ENCODE results near the gene ESRRB.
"Not testable (repeated sequence)": the region's sequence is repeated elsewhere in the genome, so short reads cannot be mapped to it uniquely, and the experiment has no call there.

The ESRRB gene

DNA sequence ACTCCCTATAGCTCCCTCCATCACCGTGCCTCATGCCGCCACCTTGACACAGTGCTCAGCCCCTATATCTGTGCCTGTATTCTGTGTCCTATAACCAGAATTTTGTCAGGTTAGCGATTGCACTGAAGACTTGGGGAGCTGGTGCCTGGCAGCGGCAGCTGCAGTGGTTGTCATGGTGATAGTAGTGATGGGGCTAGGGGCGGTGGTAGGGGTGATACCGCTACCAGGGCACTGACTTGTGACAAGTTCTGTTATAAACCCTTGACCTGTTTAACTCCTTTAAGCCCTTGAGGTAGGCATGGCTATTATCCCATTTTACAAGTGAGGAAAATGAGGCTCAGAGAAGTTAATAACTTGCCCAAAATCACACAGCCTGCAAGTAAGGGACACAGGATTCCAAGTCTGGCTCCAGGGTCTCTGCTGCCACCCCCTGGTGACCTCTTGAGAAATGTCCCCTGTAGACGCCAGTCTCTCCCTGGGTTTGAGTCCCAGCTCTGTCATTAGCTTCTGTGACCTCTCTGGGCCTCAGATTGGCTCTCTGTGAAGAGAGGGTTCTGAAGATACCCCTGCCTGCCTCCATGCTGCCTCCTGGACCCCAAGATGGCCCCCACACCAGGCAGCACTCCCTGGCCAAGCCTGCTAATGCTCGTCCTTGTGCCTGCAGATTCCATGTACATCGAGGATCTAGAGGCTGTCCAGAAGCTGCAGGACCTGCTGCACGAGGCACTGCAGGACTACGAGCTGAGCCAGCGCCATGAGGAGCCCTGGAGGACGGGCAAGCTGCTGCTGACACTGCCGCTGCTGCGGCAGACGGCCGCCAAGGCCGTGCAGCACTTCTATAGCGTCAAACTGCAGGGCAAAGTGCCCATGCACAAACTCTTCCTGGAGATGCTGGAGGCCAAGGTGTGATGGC lies 121.9 kb downstream of the ESRRB start:
- no peak for DNase-seq (ENCODE audit: low read depth, low spot score)

DNA sequence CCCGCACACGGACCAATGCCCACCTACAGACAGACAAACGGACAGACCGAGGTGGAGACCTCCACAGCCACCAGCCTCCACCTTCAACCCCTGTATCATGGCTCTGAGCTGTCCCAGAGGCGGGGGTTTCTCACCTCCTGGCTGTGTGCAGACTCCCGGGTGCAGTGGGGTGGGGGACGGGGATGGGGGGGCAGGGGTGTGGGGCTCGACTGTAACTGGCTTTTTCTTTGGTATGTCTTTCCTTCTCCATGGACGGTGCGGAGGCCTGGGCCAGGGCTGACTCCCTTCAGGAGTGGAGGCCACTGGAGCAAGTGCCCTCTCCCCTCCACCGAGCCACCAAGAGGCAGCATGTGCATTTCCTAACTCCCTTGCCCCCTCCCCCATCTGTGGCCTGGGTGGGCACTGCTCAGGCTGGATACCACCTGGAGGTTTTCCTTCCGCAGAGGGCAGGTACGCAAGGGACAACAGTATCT lies 122.6 kb downstream of the ESRRB start:
- no peak for DNase-seq (ENCODE audit: low read depth, low spot score)

DNA sequence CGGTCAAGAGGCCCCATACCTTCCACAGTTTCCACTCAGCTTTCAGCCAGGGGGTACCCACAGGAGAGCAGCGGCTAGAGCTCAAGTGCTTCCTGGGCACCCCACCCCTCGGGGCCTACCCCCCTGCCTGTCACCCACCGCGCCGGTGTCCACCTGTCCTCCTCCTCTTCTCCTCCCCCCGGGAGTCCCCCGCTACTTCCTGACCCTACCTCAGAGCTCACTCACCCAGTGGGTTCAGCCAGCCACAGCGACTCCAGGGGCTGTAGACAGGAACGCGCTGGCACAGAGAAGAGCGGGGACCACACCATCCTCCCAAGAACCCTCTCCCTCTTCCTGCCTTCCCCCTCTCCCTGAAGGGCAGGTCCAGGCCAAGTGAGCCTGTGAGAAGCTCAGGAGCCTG lies 123.0 kb downstream of the ESRRB start:
- no peak for DNase-seq (ENCODE audit: low read depth, low spot score)

DNA sequence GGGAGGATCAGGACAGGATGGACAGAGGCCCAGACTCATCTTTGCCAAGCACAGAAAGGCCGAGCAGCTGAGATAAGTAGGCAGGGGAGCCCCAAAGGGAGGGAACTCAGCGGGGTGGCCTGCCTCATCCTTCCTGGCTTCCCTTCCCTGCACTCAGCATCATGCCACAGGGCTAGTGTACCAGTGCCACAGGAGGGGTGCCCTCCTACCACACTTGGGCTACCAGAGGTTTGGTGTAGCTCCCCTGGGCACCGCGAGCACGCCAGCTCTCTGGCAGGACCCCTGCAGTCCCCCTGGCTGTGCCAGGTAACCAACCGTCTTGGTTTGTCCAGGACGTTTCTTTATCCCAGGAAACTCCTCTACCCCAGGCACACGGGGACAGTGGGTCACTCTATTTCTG lies 123.5 kb downstream of the ESRRB start:
- no peak for DNase-seq (ENCODE audit: low read depth, low spot score)

DNA sequence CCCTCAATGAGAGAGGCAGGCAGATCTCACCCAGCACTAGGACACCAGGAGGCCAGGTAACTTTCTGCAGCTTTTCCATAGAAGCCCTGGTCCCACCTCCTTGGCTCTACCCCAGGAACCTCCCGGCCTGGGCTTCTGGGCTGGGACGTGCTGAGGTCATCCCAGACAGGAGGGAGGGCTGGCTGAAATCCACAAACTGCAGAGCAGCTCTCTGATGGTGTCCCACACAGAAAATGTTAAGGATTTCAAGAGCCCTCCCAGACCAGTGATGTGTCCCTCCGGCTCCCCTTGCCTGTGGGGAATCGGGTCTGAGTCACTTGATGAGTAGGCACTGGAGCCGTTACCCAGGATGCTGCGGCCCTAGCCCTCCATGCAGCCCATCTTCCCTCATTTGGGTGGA lies 124.1 kb downstream of the ESRRB start:
- DNase-seq (ENCODE audit: low read depth, low spot score) = peak; percentile 64

DNA sequence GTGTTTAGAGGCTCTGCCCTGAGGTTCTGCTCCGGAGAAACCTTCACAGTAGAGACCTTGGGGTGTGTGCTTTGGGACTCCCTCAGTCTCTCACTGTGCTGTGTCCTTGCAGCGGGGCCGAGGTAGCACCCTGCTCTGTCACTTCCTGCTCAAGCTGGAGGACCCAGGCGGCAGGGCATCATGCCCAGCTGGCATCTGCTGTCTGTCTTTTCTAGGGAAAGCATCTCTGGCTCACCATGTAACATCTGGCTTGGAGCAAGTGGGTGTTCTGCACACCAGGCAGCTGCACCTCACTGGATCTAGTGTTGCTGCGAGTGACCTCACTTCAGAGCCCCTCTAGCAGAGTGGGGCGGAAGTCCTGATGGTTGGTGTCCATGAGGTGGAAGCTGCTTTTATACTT lies 124.5 kb downstream of the ESRRB start:
- DNase-seq (ENCODE audit: low read depth, low spot score) = no peak

DNA sequence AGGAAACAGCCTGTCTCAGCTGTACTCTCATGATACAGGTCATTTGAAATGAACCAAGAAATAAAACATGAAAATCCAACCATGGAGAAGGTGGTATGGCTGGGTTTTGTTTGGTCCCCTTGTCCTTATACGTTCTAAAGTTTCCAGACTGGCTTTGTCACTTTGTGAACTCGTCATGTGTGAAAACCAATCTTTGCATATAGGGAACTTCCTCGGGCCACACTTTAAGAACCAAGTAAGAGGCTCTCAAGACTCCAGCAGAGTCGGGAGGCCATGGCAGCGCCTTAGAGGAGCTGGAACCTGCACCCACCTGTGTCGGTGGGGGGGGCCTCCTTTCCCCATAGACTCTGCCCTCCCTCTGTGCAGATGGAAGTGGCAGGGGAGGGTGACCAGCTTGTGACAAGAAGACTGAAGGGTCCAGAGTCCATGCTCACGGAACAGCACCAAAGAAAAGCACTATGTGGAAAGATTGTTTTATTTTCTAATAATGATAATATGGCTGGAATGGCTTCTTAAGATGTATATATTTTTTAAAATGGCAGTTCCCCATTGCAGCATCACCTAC lies 125.3 kb downstream of the ESRRB start:
- no peak for DNase-seq (ENCODE audit: low read depth, low spot score)

DNA sequence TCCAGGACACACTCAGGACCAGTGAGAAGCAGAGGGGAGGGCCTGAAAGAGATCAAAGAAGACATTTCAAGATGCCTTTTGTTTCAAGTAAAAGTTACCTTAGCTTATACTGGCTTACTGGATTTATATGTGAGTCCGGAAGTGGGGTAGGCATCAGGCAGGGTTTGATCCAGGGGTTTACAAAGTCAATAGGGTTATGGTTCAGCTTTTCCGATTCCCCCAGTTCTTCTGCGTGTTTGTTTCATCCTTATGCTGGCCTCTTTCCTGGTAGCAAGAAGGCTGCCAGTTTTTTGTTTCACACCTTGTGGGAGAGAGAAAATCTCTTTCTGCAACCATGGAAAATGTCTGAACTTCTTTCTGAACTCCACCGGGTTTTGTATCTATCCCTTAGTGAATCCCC lies 126.3 kb downstream of the ESRRB start:
- DNase-seq (ENCODE audit: low read depth, low spot score) = no peak

DNA sequence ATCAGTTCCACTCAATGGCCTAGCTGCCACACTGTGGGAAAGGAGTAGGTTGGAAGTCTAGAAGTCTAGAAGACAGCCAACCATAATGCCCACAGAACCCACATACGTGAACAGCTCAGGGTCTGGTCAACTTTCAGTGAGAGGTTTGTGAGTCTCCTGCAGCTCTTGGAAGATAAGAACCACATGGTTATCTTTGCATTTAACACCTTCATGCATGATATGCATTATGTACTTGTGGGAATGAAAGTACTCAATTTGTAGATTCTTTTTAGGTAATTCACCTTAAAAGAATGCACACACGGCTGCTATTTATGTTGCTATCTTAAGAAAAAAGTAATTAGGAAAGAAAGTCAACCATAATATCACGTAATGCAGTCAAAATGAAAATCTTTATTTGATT lies 126.7 kb downstream of the ESRRB start:
- DNase-seq (ENCODE audit: low read depth, low spot score) = no peak

DNA sequence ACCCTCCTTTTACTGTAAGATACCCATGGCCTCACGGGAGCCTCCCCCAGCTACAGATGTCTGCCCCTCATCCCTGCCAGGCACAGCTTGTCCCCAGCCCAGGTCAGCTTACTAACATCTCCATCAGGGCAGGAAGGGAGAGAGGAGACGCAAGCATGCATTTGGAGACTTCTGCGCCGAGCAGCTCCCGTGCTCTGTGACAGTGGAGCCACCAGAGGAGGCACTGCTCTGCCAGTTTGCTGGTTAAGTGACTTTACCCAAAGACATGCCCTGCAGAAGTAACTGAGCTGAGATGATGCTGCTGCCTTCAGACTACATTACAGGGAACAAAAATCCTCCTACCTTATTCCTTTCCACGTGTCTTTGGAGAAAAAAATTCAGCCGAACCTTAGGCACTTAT lies 133.4 kb downstream of the ESRRB start:
- DNase-seq (ENCODE audit: low read depth, low spot score) = no peak

DNA sequence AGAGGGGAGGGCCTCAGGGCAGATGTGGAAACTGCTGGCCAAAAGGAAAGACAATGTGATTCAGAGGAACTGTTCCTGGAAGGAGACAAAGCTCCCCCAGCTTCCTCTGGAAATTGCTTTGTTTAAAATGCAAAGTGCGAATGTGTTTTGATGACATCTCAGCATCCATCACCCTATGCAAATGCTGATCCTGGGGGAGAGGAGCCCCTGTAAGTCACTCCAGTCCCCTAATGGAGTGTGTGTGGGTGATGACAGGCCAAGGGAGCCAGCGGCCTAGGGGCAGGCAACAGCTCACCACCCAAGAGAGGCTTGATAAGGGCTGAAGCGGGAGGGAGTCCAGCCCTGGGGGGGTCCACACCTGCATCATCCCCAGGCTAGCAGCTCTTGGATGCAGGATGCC lies 134.2 kb downstream of the ESRRB start:
- no peak for DNase-seq (ENCODE audit: low read depth, low spot score)

DNA sequence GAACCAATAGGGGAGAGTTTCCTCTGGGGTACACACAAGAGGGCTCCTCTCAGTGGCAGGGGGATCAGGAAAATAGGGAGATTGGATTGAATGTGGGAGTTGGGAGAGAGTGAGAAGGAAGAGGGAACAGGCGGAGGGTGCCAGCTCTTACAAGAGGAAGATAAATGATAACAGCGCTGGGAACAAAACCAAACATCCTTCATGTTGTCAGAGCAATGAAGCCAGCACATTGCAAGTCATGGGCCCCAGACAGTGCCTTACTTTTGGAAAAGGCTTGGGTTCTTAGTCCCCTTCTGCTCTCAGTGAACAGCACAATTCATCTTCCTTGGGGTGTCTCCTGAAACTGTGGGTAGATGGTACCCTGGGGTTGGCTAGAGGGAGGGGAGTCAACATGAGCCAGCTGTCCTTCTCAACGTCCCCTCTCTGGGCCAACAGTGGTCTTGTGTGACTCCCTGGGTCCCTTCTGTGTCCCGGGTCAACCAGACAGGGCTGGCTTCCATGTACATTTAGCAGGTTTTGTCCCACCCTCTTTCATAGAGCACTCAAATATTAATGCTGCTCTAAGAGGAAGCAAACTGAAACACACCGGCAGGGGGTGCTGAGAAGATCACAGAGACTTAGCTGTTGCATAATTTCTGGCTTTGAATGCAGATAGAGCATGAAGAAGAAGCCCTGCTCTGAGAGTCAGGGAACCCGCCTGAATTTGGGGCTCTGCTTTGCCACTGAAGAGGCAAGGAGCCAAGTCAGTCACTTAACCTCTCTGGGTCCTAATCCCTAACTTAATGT lies 138.5 kb downstream of the ESRRB start:
- no peak for DNase-seq (ENCODE audit: low read depth, low spot score)

DNA sequence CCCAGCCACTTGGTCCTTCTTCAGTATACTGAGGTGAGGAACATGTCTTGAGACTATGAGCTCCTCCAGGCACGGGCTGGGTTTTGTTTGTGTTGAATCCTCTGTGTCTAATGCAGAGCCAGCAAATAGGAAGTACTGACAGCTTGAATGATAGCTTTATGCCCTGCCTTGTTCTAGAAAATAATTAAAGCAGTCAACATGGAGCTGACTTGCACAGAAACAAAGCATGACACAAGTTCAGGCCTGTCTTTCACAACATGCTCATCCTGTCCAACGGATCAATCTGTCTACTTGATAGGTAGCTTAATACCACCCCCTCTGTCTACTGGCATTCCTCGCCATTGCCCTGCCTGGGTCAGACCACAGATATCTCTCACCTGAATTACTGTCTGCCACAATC lies 140.9 kb downstream of the ESRRB start:
- no peak for DNase-seq (ENCODE audit: low read depth, low spot score)

DNA sequence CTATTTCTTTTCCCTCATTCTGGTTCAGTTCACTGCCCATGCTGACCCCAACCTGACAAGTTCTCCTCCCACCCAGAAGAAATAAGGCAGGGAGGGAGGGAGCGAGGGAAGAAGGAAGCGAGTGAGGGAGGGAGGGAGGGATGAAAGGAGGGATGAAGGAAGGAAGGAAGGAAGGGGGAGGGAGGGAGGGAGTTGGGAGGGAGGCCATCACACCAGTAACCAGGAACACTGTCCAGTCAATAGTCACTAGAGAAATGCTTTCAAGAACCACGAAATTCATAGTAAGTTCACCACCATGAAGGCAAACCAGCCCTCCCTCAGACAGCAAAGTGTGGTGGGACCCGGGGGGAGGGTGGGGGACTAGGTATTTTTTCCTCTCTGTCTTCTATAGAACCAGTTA lies 142.4 kb downstream of the ESRRB start:
- DNase-seq (ENCODE audit: low read depth, low spot score) = no peak

DNA sequence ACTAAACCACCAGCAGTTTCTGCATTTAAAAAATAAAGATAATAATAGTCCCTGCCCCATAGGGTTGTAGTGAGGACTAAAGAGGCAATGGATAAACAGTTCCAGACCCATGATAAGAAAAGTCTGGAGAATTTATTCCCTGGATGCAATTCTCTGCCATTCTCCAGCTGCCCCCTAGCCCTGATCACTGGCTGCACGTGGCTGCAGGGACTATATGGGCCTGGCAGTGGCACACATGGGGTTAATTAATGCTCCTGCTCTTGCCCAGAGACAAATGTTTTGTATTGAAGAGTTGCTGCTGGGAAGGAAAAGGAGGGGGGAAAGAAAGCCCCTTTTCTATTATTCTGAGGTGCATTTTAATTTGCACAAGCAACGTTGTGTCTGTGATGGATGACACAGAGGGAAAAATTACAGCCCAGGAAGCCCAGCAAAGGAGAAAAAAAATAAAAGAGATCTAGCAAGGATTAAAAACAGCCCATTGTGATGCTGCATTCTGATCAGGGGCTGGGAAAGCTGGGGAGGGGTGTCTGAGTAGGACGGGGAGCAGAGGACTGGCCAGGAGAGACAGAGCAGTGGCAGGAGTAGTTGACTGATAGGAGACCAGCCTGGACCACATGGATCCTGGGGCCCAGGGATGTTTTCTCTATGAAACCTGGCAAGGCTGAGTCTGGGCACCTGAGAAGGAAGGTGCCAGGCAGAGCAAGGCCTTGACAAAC lies 149.3 kb downstream of the ESRRB start:
- no peak for DNase-seq (ENCODE audit: low read depth, low spot score)

DNA sequence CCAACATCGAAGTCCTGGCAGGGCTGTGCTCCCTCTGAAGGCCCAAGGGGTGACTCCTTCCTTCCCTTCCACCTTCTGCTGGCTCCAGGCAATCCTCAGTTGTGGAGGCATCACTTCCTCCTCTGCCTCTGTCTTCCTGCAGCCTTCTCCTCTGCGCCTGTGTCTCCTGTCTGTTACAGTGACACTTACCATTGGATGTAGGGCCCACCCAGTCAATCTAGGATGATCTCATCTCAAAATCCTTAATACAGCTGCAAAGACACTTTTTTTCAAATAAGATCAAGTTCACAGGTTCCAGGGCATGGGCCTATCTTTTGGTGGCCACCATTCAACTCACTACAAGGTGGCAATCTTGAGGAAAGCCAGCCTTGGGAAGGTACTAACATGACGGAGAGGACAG lies 155.1 kb downstream of the ESRRB start:
- DNase-seq (ENCODE audit: low read depth, low spot score) = no peak

DNA sequence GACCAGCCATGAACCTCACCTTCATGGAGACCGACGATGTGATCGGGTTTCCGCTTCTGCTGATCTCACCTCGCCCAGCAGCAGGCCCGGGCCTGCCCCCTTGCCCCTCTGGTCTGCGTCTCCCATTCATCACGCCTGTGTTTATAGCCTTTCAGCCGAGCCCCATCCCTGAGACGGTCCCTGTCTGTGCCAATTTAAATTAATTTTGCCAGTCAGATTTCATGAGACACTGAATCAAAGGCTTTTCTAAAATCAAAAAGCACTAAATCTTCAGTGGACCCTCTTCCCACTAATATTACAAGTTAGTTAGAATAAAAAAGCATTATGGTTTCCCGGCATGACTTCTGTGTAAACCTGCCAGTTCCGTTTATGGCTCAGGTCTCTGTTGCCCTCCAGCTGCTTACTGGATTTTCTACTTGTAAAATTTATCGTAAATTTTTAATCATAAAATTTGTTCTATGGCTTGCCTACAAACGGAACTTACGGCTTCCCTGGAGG lies 155.9 kb downstream of the ESRRB start:
- DNase-seq (ENCODE audit: low read depth, low spot score) = no peak

DNA sequence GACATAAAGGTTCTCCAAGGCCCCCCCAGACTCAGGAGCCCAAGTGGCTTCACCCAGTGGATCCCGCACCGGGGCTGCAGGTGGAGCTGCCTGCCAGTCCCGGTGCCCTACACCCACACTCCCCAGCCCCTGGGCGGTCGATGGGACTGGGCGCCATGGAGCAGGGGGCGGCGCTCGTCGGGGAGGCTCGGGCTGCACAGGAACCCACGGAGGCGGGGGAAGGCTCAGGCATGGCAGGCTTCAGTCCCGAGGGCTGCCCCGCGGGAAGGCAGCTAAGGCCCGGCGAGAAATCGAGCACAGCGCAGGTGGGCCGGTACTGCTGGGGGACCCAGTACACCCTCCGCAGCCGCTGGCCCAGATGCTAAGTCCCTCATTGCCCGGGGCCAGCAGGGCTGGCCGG lies 160.7 kb downstream of the ESRRB start:
- DNase-seq (ENCODE audit: low read depth, low spot score) = not testable (repeated sequence)

DNA sequence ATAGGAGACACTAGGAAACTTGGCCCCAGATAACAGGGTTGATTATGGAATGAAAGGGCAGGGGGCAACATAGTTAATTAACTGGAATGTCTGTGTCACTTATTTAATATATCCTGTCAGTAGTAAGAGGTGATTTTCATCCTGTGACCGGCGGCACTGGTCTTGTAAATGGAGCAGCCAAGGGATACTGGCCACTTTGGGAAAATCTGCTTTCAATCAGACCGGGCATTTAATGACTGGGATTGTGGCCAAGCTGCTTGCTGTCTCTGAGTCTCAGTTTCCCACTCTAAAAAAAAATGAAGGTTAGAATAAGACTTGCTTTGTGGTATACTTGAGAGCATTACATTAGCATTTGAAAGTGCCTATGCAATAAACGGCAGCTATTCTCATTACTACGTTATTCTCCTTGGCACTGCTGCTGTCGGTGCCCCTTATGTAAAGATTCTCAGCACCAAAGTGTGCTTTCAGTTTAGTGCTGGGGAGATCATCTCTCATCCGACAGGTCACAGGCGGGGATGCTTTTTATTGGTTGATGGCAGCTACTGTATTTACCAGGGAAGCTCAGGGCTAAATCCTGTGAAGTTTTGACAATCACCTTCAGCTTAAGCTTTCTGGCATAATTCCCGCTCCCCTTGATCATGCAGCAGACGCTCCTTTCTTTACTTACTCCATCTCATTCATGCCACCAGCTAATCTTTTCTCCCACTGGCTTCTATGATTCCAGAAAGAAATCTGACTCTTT lies 162.1 kb downstream of the ESRRB start:
- DNase-seq (ENCODE audit: low read depth, low spot score) = peak; percentile 12

DNA sequence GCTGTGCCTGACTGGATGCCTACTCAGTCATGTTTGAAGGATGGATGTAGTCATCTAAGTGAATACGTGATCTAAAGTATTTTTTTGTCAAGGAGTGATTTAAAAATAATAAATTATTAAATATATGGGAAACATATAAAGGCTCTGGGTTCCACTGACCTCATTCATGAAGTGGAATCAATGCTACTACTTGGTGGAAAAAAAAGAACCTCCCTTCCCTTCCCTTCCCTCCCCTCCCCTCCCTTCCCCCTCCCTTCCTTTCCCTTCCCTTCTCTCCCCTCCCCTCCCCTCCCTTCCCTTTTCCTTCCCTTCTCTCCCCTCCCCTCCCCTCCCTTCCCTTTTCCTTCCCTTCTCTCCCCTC lies 162.7 kb downstream of the ESRRB start:
- no peak for DNase-seq (ENCODE audit: low read depth, low spot score)

DNA sequence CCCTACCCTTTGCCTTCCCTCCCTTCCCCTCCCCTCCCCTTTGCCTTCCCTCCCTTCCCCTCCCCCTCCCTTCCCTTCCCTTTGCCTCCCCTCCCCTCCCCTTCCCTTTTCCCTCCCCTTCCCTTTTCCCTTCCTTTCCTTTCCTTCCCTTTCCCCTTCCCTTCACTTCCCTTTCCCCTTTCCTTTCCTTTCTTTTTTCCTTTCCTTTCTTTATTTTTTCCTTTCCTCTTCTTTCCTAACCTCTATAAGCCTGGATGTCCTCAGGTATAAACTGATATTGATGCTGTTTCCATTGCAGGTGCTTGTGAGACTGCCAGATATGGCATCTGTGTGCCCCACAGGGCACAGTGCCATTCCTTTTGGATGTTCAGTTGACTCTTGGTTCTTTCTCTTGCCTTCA lies 163.2 kb downstream of the ESRRB start:
- DNase-seq (ENCODE audit: low read depth, low spot score) = no peak
